ENCODE measurements around the gene FASTKD3. TPM values are rescaled to one million over a fixed set of nuclear protein-coding genes. Genes with fewer than 3 reads are reported as not detected.

Gene FASTKD3
- total RNA-seq, 2 experiments from 2014 or later: 12.9 to 15.1 TPM

- no peaks in the 10 kb centered on the region for H3K36me3 ChIP-seq (ENCODE audit: insufficient read depth, low read length)
- no peak for TF ChIP-seq CTCF (conservative IDR thresholded peaks at IDR 0.05; ENCODE audit: low read length)
- no peak for TF ChIP-seq EZH2phosphoT487 (IDR thresholded peaks at IDR 0.05; ENCODE audit: borderline replicate concordance, low read depth, low read length)
- H3K4me3 ChIP-seq (ENCODE audit: low read depth, low read length, poor library complexity, severe bottlenecking): no peak overlapping the region
- intact Hi-C loops (cut with micrococcal nuclease; ENCODE audit: unreplicated experiment): no loop called here
- no peaks in the 10 kb centered on the region for H3K4me1 ChIP-seq (ENCODE audit: insufficient read depth, low read length, poor library complexity, severe bottlenecking)
- no peaks in the 10 kb centered on the region for H3K79me2 ChIP-seq (ENCODE audit: insufficient read depth, low read depth, low read length)
- H3K4me2 ChIP-seq (ENCODE audit: low read length): no peak overlapping the region
- no peaks in the 10 kb centered on the region for H3K9me2 ChIP-seq (ENCODE audit: insufficient read depth, low read length)
- H2AFZ ChIP-seq (ENCODE audit: low read length): no peak overlapping the region
- BruUV-seq (replicated peaks): no TSS peak
- no peaks in the 10 kb centered on the region for H4K20me1 ChIP-seq (ENCODE audit: insufficient read depth, low read length)
- DNase-seq (ENCODE audit: low spot score): no peak
- no peak overlapping the region for H3K27ac ChIP-seq (ENCODE audit: low read depth, low read length, poor library complexity, severe bottlenecking)
- CTCF ChIA-PET (ENCODE audit: unreplicated experiment): no interaction called here
- POLR2A ChIA-PET: no interaction called here
- H3K9me3 ChIP-seq (ENCODE audit: low read length): no peaks in the 10 kb centered on the region
Observed at GRCh38 chr5:7845557-7845956, 23.3 kb downstream of the FASTKD3 start.

- CTCF ChIA-PET (ENCODE audit: unreplicated experiment): no interaction called here
- no peak overlapping the region for H3K4me2 ChIP-seq (ENCODE audit: low read length)
- H2AFZ ChIP-seq (ENCODE audit: low read length): no peak overlapping the region
- H3K36me3 ChIP-seq (ENCODE audit: insufficient read depth, low read length): no peaks in the 10 kb centered on the region
- POLR2A ChIA-PET: no interaction called here
- BruUV-seq (replicated peaks): no TSS peak
- no peak overlapping the region for H3K4me3 ChIP-seq (ENCODE audit: low read depth, low read length, poor library complexity, severe bottlenecking)
- intact Hi-C loops (cut with micrococcal nuclease; ENCODE audit: unreplicated experiment): no loop called here
- no peak overlapping the region for H3K27ac ChIP-seq (ENCODE audit: low read depth, low read length, poor library complexity, severe bottlenecking)
- no peaks in the 10 kb centered on the region for H3K9me2 ChIP-seq (ENCODE audit: insufficient read depth, low read length)
- H3K79me2 ChIP-seq (ENCODE audit: insufficient read depth, low read depth, low read length): no peaks in the 10 kb centered on the region
- no peaks in the 10 kb centered on the region for H4K20me1 ChIP-seq (ENCODE audit: insufficient read depth, low read length)
- no peak for TF ChIP-seq EZH2phosphoT487 (IDR thresholded peaks at IDR 0.05; ENCODE audit: borderline replicate concordance, low read depth, low read length)
- no peak for TF ChIP-seq CTCF (conservative IDR thresholded peaks at IDR 0.05; ENCODE audit: low read length)
- H3K9me3 ChIP-seq (ENCODE audit: low read length): no peaks in the 10 kb centered on the region
- H3K4me1 ChIP-seq (ENCODE audit: insufficient read depth, low read length, poor library complexity, severe bottlenecking): no peaks in the 10 kb centered on the region
- DNase-seq (ENCODE audit: low spot score): no peak
Observed at GRCh38 chr5:7844901-7845300, 23.9 kb downstream of the FASTKD3 start.

- no peak overlapping the region for H3K4me2 ChIP-seq (ENCODE audit: low read length)
- H3K27ac ChIP-seq (ENCODE audit: low read depth, low read length, poor library complexity, severe bottlenecking): no peak overlapping the region
- ChIA-PET POLR2A (no interaction called here), CTCF (ENCODE audit: unreplicated experiment) (no interaction called here)
- no peaks in the 10 kb centered on the region for H3K9me2 ChIP-seq (ENCODE audit: insufficient read depth, low read length)
- no peaks in the 10 kb centered on the region for H3K36me3 ChIP-seq (ENCODE audit: insufficient read depth, low read length)
- BruUV-seq (replicated peaks): no TSS peak
- no peaks in the 10 kb centered on the region for H3K79me2 ChIP-seq (ENCODE audit: insufficient read depth, low read depth, low read length)
- no peaks in the 10 kb centered on the region for H4K20me1 ChIP-seq (ENCODE audit: insufficient read depth, low read length)
- TF ChIP-seq EZH2phosphoT487 (IDR thresholded peaks at IDR 0.05; ENCODE audit: borderline replicate concordance, low read depth, low read length) (no peak), CTCF (conservative IDR thresholded peaks at IDR 0.05; ENCODE audit: low read length) (no peak)
- intact Hi-C loops (cut with micrococcal nuclease; ENCODE audit: unreplicated experiment): no loop called here
- no peak for DNase-seq (ENCODE audit: low spot score)
- H3K4me1 ChIP-seq (ENCODE audit: insufficient read depth, low read length, poor library complexity, severe bottlenecking): no peaks in the 10 kb centered on the region
- H3K4me3 ChIP-seq (ENCODE audit: low read depth, low read length, poor library complexity, severe bottlenecking): no peak overlapping the region
- no peak overlapping the region for H2AFZ ChIP-seq (ENCODE audit: low read length)
- H3K9me3 ChIP-seq (ENCODE audit: low read length): no peaks in the 10 kb centered on the region
Observed at GRCh38 chr5:7842531-7842930, 26.3 kb downstream of the FASTKD3 start.

All from OCI-LY7 (cell line).